Cardiac muscle cell (in vitro differentiated cells and primary cell): ENCODE results near the gene ACTA1. TPM values are rescaled to one million over a fixed set of nuclear protein-coding genes. Genes with fewer than 3 reads are reported as not detected.
"Not testable (repeated sequence)": the region's sequence is repeated elsewhere in the genome, so short reads cannot be mapped to it uniquely, and the experiment has no call there.

Experiments
- DNase-seq, 2 donors: peaks; one replicate each; pipeline versions ENCODE4 v3.0.0 to v3.0.0-alpha.2; 2010 to 2017; ENCODE audit warnings: low read depth in 1 of 2, low spot score in 1 of 2
- H3K27ac ChIP-seq: fragments of 200-600 bp; sonication (generic); 2 replicates; pipeline ENCODE4 v1.5.1; 2016
- H3K27me3 ChIP-seq: fragments of 200-600 bp; sonication (generic); 2 replicates; pipeline ENCODE4 v1.6.0; 2016; ENCODE audit warnings: control low read depth
- H3K36me3 ChIP-seq: fragments of 200-600 bp; sonication (generic); 2 replicates; pipeline ENCODE4 v1.5.1; 2016; ENCODE audit warnings: control low read depth
- H3K4me1 ChIP-seq: fragments of 200-600 bp; sonication (generic); 2 replicates; pipeline ENCODE4 v1.8.1; 2017; ENCODE audit warnings: low read depth, mild to moderate bottlenecking, mixed run types
- H3K4me3 ChIP-seq: fragments of 200-600 bp; sonication (generic); 2 replicates; pipeline ENCODE4 v1.5.1; 2016; ENCODE audit warnings: mild to moderate bottlenecking
- H3K9me3 ChIP-seq: fragments of 200-600 bp; sonication (generic); 2 replicates; pipeline ENCODE4 v1.5.1; 2017; ENCODE audit warnings: low read depth, mild to moderate bottlenecking, control low read depth
- CTCF ChIP-seq: IDR thresholded peaks from 2 replicates; pipeline ENCODE4 v1.5.1; 2012; ENCODE audit warnings: low read depth, mild to moderate bottlenecking, low read length
- polyA plus RNA-seq: library from polyadenylated mRNA; unstranded; fragments of >200 nt; fragmentation: Nextera tagmentation; extraction: Ambion mirVana; gene quantifications from 2 replicates; pipeline ENCODE4 v1.2.1, GENCODE V29; 2016
- total RNA-seq: library from RNA; depleted of rRNA; stranded (reverse); fragments of >200 nt; gene quantifications from 2 replicates; pipeline ENCODE4 v1.2.3, GENCODE V29; 2016

The ACTA1 gene
- total and polyA plus RNA-seq, 2 experiments from 2014 or later = 18.7 to 1,977 TPM

GRCh38 chr1:229397762-229398161 is 36.1 kb downstream of the ACTA1 start:
- no peaks in the 10 kb centered on the region for H3K4me1 ChIP-seq
- no peak for TF ChIP-seq CTCF
- H3K27ac ChIP-seq = no peak overlapping the region
- no peaks in the 10 kb centered on the region for H3K36me3 ChIP-seq
- no peaks in the 10 kb centered on the region for H3K9me3 ChIP-seq
- no peak for DNase-seq
- peaks cover 3% of the 10 kb centered on the region for H3K27me3 ChIP-seq
- no peak overlapping the region for H3K4me3 ChIP-seq

GRCh38 chr1:229396585-229397206 is 37.2 kb downstream of the ACTA1 start:
- no peaks in the 10 kb centered on the region for H3K9me3 ChIP-seq
- no peak overlapping the region for H3K27ac ChIP-seq
- TF ChIP-seq CTCF = no peak
- H3K4me3 ChIP-seq = no peak overlapping the region
- no peaks in the 10 kb centered on the region for H3K4me1 ChIP-seq
- DNase-seq = no peak
- peaks cover 3% of the 10 kb centered on the region for H3K27me3 ChIP-seq
- no peaks in the 10 kb centered on the region for H3K36me3 ChIP-seq

- DNase-seq, H3K4me1 ChIP-seq, H3K4me3 ChIP-seq, H3K36me3 ChIP-seq, H3K27me3 ChIP-seq, H3K27ac ChIP-seq, H3K9me3 ChIP-seq: not testable (repeated sequence)
Observed at GRCh38 chr1:229394517-229394916, 39.4 kb downstream of the ACTA1 start.

GRCh38 chr1:229392936-229393335 is 41.0 kb downstream of the ACTA1 start:
- TF ChIP-seq CTCF = no peak

GRCh38 chr1:229390130-229390529 is 43.8 kb downstream of the ACTA1 start:
- no peak for TF ChIP-seq CTCF
- Histone ChIP-seq H3K27ac (no peak overlapping the region), H3K4me1 (no peaks in the 10 kb centered on the region), H3K36me3 (no peaks in the 10 kb centered on the region), H3K4me3 (no peak overlapping the region), H3K27me3 (no peaks in the 10 kb centered on the region), H3K9me3 (no peaks in the 10 kb centered on the region)
- DNase-seq = no peak

More at GRCh38 chr1:229392936-229393335, 41.0 kb downstream of the ACTA1 start:
- Histone ChIP-seq H3K27me3 (no peaks in the 10 kb centered on the region), H3K4me1 (no peaks in the 10 kb centered on the region), H3K4me3 (no peak overlapping the region), H3K36me3 (no peaks in the 10 kb centered on the region), H3K9me3 (no peaks in the 10 kb centered on the region), H3K27ac (no peak overlapping the region)
- no peak for DNase-seq

- Histone ChIP-seq H3K36me3 (no peaks in the 10 kb centered on the region), H3K4me1 (no peaks in the 10 kb centered on the region), H3K4me3 (no peak overlapping the region), H3K27ac (no peak overlapping the region), H3K9me3 (no peaks in the 10 kb centered on the region), H3K27me3 (no peaks in the 10 kb centered on the region)
- no peak for DNase-seq
- no peak for TF ChIP-seq CTCF
Observed at GRCh38 chr1:229388897-229389580, 44.9 kb downstream of the ACTA1 start.
